Measurements from ENCODE around the gene CC2D1B.

The CC2D1B gene

DNA sequence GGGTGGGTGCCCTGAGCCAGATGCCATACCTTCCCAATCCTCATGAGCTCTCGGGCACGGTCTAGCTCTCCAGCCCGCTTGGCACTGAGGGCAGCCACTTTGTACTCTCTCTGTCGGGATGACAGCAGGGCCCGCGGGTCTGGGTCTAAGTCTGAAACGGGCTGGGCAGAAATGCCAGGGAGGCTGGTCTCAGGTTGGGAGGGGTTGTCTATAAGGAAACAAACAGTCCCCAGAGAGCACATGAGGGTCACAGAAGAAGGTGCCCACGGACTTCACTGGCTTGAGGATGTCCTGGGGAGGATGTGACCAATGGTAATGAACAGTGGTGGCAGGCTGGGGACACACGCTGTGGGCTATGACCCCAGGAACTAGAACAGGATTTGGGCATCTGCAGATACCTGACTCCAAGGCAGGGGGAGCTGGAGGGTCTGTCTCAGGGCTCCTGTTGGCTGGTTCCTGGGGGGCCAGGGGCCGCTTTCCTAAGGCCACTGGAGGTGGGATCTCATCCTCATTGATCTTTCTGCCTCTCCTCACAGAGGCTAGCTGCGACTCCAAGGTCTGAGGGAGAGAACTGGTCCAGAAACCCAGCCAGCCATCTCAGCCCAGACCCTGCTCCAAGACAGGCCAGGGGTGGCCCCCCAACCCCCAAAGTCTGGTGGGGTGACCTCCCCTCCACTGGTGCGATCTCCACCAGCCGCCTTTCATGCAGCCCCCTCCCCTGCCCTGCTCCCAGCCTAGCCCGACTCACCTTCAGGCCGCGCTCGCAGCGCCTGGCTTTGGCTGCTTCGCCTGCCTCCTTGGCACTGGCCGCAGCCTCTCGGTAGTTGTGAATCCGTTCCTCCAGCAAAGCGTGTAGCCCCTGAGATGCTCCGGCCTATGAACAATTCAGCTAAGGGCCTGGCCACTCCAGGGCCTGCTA, 6.1 kb downstream of the CC2D1B start:
- Histone ChIP-seq H3K27me3 (ENCODE audit: control insufficient read depth in 1 of 2, insufficient read depth in 2 of 2, low read length in 2 of 2) (no peaks in the 10 kb centered on the region), H3K9ac (ENCODE audit: low read depth in 1 of 2, low read length in 2 of 2) (no peak overlapping the region), H3K9me3 (ENCODE audit: control insufficient read depth in 1 of 2, low read length in 2 of 2) (no peaks in the 10 kb centered on the region), H3K4me1 (ENCODE audit: control insufficient read depth in 1 of 2, insufficient read depth in 2 of 2, low read length in 2 of 2) (peaks cover 7 to 9% of the 10 kb centered on the region in 2 donors), H3K4me3 (ENCODE audit: low read depth in 1 of 2, low read length in 2 of 2) (no peak overlapping the region), H3K27ac (ENCODE audit: low read depth, low read length) (no peak overlapping the region), H3K36me3 (ENCODE audit: control insufficient read depth in 1 of 2, insufficient read depth in 2 of 2, low read length in 2 of 2) (peaks cover 57 to 84% of the 10 kb centered on the region in 2 donors)

DNA sequence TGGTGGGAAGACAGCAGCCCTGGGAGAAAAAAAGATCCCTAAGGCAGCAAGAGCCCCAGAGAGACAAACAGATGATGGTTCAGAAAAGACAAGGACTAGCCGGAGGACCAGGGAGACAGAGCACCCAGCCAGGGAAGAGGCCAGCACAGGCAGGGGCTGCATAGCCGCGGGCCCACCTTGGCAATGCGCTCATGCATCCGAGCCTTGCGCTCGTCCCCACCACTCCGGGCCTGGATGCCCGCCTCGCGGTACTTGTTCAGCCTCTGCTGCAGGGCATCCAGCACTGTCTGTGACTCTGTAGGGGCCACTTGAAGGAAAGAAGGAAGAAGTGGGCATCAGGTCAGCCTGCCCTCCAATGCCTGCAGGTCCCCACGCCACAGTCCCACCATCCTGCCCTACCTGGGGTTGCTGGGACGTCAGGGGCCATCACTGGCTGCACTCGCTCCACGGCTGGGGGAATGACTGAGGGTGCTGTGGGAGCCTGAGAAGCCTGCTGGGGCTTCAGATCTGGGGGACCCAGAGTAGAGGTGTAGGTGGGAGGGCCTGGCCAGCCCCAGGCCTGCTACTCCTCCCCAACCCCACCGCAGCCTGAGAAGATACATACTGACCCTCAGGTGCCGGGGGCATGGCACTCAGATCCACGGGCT, 7.0 kb downstream of the CC2D1B start:
- Histone ChIP-seq H3K4me1 (ENCODE audit: control insufficient read depth in 1 of 2, insufficient read depth in 2 of 2, low read length in 2 of 2) (no peaks in the 10 kb centered on the region), H3K9ac (ENCODE audit: low read depth in 1 of 2, low read length in 2 of 2) (no peak overlapping the region), H3K9me3 (ENCODE audit: control insufficient read depth in 1 of 2, low read length in 2 of 2) (no peaks in the 10 kb centered on the region), H3K4me3 (ENCODE audit: low read depth in 1 of 2, low read length in 2 of 2) (no peak overlapping the region), H3K36me3 (ENCODE audit: control insufficient read depth in 1 of 2, insufficient read depth in 2 of 2, low read length in 2 of 2) (peaks cover 65 to 90% of the 10 kb centered on the region in 2 donors), H3K27ac (ENCODE audit: low read depth, low read length) (no peak overlapping the region), H3K27me3 (ENCODE audit: control insufficient read depth in 1 of 2, insufficient read depth in 2 of 2, low read length in 2 of 2) (no peaks in the 10 kb centered on the region)

DNA sequence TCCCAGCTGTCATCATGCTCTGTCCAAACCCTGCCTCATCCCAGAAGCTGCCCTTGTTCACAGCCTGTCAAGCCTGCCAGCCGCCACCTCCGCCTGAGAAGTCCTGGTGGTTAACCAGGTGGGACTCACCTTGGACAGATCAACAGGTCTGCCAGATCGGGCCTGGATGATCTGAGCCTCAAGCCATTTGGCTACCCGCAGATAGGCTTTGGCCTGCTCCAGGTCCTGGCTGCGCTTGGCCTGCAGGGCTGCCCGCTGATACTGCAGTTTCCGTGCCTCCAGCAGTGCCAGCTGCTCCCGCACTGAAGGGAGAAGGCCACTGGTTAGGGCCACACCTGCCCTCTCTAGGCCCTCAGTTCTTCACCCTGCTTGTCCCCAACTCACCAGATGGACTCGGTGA, 8.6 kb downstream of the CC2D1B start:
- Histone ChIP-seq H3K27ac (ENCODE audit: low read depth, low read length) (no peak overlapping the region), H3K4me3 (ENCODE audit: low read depth in 1 of 2, low read length in 2 of 2) (no peak overlapping the region), H3K9me3 (ENCODE audit: control insufficient read depth in 1 of 2, low read length in 2 of 2) (no peaks in the 10 kb centered on the region), H3K4me1 (ENCODE audit: control insufficient read depth in 1 of 2, insufficient read depth in 2 of 2, low read length in 2 of 2) (no peaks in the 10 kb centered on the region), H3K27me3 (ENCODE audit: control insufficient read depth in 1 of 2, insufficient read depth in 2 of 2, low read length in 2 of 2) (no peaks in the 10 kb centered on the region), H3K9ac (ENCODE audit: low read depth in 1 of 2, low read length in 2 of 2) (no peak overlapping the region), H3K36me3 (ENCODE audit: control insufficient read depth in 1 of 2, insufficient read depth in 2 of 2, low read length in 2 of 2) (peaks cover 72 to 98% of the 10 kb centered on the region in 2 donors)

DNA sequence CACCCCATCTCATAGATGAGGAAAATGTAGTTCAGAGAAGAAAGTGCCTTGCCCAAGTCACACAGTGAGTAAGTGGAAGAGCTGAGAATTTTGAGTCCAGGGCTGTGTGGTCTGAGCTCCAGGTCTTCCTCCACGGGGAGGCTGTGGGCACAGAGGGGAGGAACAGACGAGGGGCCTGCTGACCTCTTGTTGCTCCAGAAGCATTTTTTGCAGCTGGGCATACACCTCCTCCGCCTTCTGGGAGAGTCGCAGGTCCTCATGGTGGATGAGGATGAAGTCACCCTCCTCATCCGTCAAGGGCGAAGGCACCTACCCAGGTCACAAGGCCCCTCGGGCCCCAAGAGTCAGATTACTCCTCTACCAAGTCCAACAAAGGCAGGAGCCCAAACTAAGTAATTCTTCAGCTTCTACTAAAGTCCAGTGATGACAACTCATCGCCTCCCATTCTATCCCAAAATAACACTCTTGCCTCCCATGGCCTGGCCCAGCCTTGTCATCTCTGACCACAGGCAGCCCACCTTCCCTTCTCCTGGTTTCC, 9.1 kb downstream of the CC2D1B start:
- no peaks in the 10 kb centered on the region for H3K9me3 ChIP-seq (ENCODE audit: control insufficient read depth in 1 of 2, low read length in 2 of 2)
- peaks cover 69 to 97% of the 10 kb centered on the region in 2 donors for H3K36me3 ChIP-seq (ENCODE audit: control insufficient read depth in 1 of 2, insufficient read depth in 2 of 2, low read length in 2 of 2)
- H3K4me1 ChIP-seq (ENCODE audit: control insufficient read depth in 1 of 2, insufficient read depth in 2 of 2, low read length in 2 of 2), result no peaks in the 10 kb centered on the region
- no peak overlapping the region for H3K9ac ChIP-seq (ENCODE audit: low read depth in 1 of 2, low read length in 2 of 2)
- H3K27me3 ChIP-seq (ENCODE audit: control insufficient read depth in 1 of 2, insufficient read depth in 2 of 2, low read length in 2 of 2), result no peaks in the 10 kb centered on the region
- no peak overlapping the region for H3K27ac ChIP-seq (ENCODE audit: low read depth, low read length)
- H3K4me3 ChIP-seq (ENCODE audit: low read depth in 1 of 2, low read length in 2 of 2), result no peak overlapping the region

DNA sequence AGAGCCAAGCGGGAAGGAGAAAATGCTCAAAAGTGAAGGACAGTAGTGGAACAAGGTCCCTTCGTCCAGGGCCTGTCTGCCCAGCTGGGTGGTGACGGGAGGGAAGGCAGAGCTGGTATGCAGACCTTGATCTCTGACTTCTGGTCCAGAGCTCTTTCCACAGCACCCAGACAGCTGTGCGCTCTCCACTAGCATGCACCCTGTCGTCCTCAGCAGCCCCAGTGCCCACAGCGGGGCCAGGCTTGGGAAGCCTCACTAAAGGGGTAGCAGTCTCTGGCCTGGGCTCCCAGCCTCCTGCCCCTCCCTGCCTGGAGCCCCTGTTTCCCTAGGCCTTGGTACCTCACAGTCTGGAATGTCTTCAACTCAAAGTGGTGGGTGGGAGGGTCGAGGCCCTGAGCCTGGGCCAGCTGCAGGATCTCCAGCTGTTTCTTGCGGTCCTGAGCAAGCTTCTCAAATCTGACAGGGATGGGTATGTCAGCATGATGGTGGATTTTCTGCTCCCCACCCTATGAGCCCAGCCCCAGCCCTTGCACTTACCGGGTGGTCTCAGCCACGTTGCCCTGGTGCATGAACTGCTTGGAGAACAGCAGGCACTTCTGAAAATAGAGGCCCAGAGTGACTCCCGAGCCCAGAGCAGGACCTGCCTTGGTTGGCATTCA, 10.0 kb downstream of the CC2D1B start:
- Histone ChIP-seq H3K4me1 (ENCODE audit: control insufficient read depth in 1 of 2, insufficient read depth in 2 of 2, low read length in 2 of 2) (no peaks in the 10 kb centered on the region), H3K4me3 (ENCODE audit: low read depth in 1 of 2, low read length in 2 of 2) (no peak overlapping the region), H3K27me3 (ENCODE audit: control insufficient read depth in 1 of 2, insufficient read depth in 2 of 2, low read length in 2 of 2) (no peaks in the 10 kb centered on the region), H3K9me3 (ENCODE audit: control insufficient read depth in 1 of 2, low read length in 2 of 2) (no peaks in the 10 kb centered on the region), H3K27ac (ENCODE audit: low read depth, low read length) (no peak overlapping the region), H3K9ac (ENCODE audit: low read depth in 1 of 2, low read length in 2 of 2) (no peak overlapping the region), H3K36me3 (ENCODE audit: control insufficient read depth in 1 of 2, insufficient read depth in 2 of 2, low read length in 2 of 2) (peaks cover 60 to 95% of the 10 kb centered on the region in 2 donors)

DNA sequence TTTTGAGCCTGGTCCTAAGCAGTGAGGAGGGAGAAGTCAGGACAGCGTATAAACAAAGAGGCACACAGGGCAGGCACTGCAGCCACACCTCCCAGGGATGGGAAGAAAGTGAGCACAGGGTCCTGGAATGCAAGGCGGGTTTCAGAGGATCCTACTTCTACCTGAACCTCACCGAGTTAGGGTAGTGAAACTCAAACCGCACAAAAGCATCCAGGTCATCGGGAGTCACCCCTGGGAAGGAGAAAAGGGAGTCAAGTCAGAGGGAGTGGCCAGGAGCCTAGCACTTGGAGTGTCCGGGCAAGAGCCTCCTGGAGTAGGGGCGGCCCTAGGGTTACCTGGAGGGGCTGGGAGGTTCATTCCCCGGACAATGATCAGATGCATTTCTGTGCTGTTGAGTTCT, 10.6 kb downstream of the CC2D1B start:
- no peaks in the 10 kb centered on the region for H3K4me1 ChIP-seq (ENCODE audit: control insufficient read depth in 1 of 2, insufficient read depth in 2 of 2, low read length in 2 of 2)
- H3K27me3 ChIP-seq (ENCODE audit: control insufficient read depth in 1 of 2, insufficient read depth in 2 of 2, low read length in 2 of 2), result no peaks in the 10 kb centered on the region
- no peaks in the 10 kb centered on the region for H3K9me3 ChIP-seq (ENCODE audit: control insufficient read depth in 1 of 2, low read length in 2 of 2)
- H3K27ac ChIP-seq (ENCODE audit: low read depth, low read length), result no peak overlapping the region
- H3K4me3 ChIP-seq (ENCODE audit: low read depth in 1 of 2, low read length in 2 of 2), result no peak overlapping the region
- no peak overlapping the region for H3K9ac ChIP-seq (ENCODE audit: low read depth in 1 of 2, low read length in 2 of 2)
- peaks cover 54 to 91% of the 10 kb centered on the region in 2 donors for H3K36me3 ChIP-seq (ENCODE audit: control insufficient read depth in 1 of 2, insufficient read depth in 2 of 2, low read length in 2 of 2)

DNA sequence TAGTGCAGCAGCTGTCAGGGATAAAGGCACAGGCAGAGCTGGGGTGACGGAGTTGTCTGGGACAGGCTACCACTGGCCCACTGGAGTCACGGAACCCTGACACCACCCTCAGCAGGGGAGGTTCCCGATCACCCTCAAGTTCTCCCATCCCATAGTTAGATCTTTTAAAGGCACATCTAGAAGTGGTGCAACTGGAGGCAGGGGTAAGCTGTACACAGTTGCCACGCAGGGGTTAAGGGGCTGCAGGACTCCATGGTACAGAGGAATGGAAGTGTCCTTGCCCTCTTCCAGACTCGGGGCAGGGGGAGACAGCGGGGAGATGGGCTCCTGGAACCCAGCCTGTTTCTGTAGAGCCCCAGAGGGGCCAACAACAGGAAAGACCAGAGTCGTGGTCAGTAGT, 13.3 kb downstream of the CC2D1B start:
- no peaks in the 10 kb centered on the region for H3K27me3 ChIP-seq (ENCODE audit: control insufficient read depth in 1 of 2, insufficient read depth in 2 of 2, low read length in 2 of 2)
- H3K9me3 ChIP-seq (ENCODE audit: control insufficient read depth in 1 of 2, low read length in 2 of 2), result no peaks in the 10 kb centered on the region
- H3K4me1 ChIP-seq (ENCODE audit: control insufficient read depth in 1 of 2, insufficient read depth in 2 of 2, low read length in 2 of 2), result no peaks in the 10 kb centered on the region
- H3K36me3 ChIP-seq (ENCODE audit: control insufficient read depth in 1 of 2, insufficient read depth in 2 of 2, low read length in 2 of 2), result peaks cover 35 to 63% of the 10 kb centered on the region in 2 donors
- no peak overlapping the region for H3K27ac ChIP-seq (ENCODE audit: low read depth, low read length)
- no peak overlapping the region for H3K4me3 ChIP-seq (ENCODE audit: low read depth in 1 of 2, low read length in 2 of 2)
- no peak overlapping the region for H3K9ac ChIP-seq (ENCODE audit: low read depth in 1 of 2, low read length in 2 of 2)

DNA sequence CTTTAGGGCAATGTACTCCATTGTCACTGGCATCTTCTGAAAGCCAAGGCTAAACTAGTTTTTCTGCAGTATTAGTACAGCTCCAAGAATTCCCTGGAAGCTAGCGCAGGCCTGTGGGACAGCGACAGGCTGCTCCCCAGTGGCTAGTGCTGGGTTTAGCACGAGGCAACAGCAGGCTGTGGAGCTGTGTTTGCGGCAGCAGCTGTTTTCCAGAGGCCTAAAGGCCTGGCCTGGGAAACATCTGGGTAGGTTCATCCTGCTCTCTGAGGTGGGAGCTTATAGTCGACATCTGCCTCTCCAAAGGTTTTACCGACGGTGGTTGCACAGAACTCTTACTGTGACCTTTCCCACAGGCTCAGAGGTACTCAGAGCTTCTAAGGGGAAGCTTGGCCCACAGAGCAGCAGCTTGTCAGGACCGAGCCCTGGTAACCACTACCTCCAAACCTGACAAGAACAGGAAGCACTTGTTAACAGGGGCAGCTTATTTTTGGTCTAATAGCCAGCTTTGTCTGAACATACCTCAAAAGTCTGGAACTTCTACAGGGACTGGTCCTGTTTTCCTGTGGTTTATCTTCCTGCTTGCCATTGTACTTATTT, 17.2 kb downstream of the CC2D1B start:
- Histone ChIP-seq H3K27ac (ENCODE audit: low read depth, low read length) (no peak overlapping the region), H3K36me3 (ENCODE audit: control insufficient read depth in 1 of 2, insufficient read depth in 2 of 2, low read length in 2 of 2) (peaks cover 5 to 27% of the 10 kb centered on the region in 2 donors), H3K4me1 (ENCODE audit: control insufficient read depth in 1 of 2, insufficient read depth in 2 of 2, low read length in 2 of 2) (no peaks in the 10 kb centered on the region), H3K27me3 (ENCODE audit: control insufficient read depth in 1 of 2, insufficient read depth in 2 of 2, low read length in 2 of 2) (no peaks in the 10 kb centered on the region), H3K9ac (ENCODE audit: low read depth in 1 of 2, low read length in 2 of 2) (no peak overlapping the region), H3K4me3 (ENCODE audit: low read depth in 1 of 2, low read length in 2 of 2) (no peak overlapping the region), H3K9me3 (ENCODE audit: control insufficient read depth in 1 of 2, low read length in 2 of 2) (no peaks in the 10 kb centered on the region)

DNA sequence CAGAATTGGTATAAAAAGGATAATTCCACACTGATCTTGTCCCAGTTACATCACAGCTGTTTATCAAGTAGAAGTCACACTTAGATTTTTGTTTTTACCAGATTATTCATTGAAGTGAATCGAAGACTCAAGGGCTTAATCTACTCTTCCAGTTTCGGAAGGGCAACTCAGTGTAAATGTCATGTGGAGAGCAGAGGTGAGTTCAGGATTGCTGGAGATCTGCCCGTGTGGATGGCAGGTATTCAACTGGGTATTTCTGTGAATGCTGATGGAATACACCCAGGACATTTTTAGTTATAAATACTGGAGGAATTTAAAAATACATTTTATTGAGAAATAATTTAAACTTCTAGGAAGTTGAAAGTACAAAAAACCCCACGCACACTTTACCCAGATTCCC, 19.4 kb downstream of the CC2D1B start:
- H3K27ac ChIP-seq (ENCODE audit: low read depth, low read length), result no peak overlapping the region
- no peaks in the 10 kb centered on the region for H3K4me1 ChIP-seq (ENCODE audit: control insufficient read depth in 1 of 2, insufficient read depth in 2 of 2, low read length in 2 of 2)
- H3K36me3 ChIP-seq (ENCODE audit: control insufficient read depth in 1 of 2, insufficient read depth in 2 of 2, low read length in 2 of 2), result peaks cover 0 to 8% of the 10 kb centered on the region in 2 donors
- no peaks in the 10 kb centered on the region for H3K27me3 ChIP-seq (ENCODE audit: control insufficient read depth in 1 of 2, insufficient read depth in 2 of 2, low read length in 2 of 2)
- no peak overlapping the region for H3K4me3 ChIP-seq (ENCODE audit: low read depth in 1 of 2, low read length in 2 of 2)
- no peak overlapping the region for H3K9ac ChIP-seq (ENCODE audit: low read depth in 1 of 2, low read length in 2 of 2)
- no peaks in the 10 kb centered on the region for H3K9me3 ChIP-seq (ENCODE audit: control insufficient read depth in 1 of 2, low read length in 2 of 2)
